Limb (tissue), 2 donors: ENCODE results near the gene SEMA5A.

Experiments used
- DNase-seq, 2 donors: peaks; one replicate each; pipeline ENCODE4 v3.0.0-alpha.2; 2016; ENCODE audit errors: extremely low spot score in 2 of 2

SEMA5A gene

GRCh38 chr5:9515436-9515835 is 30.4 kb downstream of the SEMA5A start:
- no peak for DNase-seq

GRCh38 chr5:9514968-9515367 is 30.9 kb downstream of the SEMA5A start:
- DNase-seq, result no peak

DNA sequence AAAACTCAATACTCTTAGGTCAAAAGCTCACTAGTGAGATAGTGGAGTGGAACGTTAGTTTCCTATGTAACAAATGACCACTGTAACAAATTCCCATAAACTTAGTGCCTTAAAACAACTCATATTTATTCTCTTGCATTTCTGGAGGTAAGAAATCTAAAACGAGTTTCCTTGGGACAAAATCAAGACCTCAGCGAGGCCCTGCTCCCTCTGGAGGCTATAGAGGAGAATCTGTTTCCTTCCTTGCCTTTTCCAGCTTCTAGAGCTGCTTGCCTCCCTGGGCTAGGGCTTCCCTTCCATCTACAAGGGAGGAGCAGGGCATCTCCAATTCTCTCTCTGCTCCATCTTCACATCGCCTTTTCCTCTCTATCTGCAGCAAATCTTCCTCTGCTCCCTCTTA is 32.0 kb downstream of the SEMA5A start:
- no peak for DNase-seq

GRCh38 chr5:9512457-9512856 is 33.4 kb downstream of the SEMA5A start:
- DNase-seq, result peak in 1 of 2 donors; percentile 54

GRCh38 chr5:9507974-9508373 is 37.9 kb downstream of the SEMA5A start:
- no peak for DNase-seq

DNA sequence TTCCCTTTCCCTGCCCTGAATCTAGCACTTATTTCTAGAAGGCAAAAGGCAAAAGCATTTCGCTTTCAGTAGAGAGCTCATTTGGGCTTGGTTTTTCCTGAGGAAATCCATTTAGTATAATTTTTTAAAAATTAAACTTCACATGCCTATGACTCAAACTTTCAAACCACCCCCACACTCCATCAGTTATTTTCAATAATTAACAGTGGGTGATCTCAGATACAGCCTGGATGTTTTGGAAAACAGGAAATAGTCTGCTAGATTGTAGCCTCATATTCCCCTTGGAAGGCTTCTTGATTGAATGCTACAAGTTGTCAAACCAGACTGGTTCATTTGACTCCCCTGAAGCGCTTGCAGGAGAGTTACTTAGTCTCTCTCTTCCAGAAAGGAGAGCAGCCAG is 40.6 kb downstream of the SEMA5A start:
- DNase-seq, result no peak

DNA sequence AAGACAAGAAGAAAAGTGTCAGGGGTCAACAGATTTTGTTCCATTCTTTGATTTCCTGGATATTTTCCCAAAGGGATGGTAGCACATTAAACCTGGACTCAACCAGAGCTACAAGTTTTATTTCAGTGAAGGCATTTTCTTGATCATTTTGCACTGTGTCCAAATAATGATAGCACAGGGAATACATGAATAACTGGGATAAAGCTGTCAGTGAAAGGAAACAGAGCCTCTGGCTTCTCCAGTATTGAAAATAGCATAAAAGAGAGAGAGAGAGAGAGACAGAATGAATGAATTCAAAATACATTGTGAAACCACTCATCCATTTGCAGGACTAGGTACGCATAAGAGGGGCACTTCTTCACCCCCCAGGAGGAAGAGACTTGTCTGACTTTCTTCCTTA is 43.0 kb downstream of the SEMA5A start:
- DNase-seq, result no peak

- peak in 1 of 2 donors; percentile 55 for DNase-seq
Observed at GRCh38 chr5:9502050-9502834, 43.6 kb downstream of the SEMA5A start.

- DNase-seq, result no peak
Observed at GRCh38 chr5:9500625-9501024, 45.2 kb downstream of the SEMA5A start.

- DNase-seq, result no peak
Observed at GRCh38 chr5:9500193-9500592, 45.7 kb downstream of the SEMA5A start.

GRCh38 chr5:9499498-9499876 is 46.4 kb downstream of the SEMA5A start:
- DNase-seq, result no peak

DNA sequence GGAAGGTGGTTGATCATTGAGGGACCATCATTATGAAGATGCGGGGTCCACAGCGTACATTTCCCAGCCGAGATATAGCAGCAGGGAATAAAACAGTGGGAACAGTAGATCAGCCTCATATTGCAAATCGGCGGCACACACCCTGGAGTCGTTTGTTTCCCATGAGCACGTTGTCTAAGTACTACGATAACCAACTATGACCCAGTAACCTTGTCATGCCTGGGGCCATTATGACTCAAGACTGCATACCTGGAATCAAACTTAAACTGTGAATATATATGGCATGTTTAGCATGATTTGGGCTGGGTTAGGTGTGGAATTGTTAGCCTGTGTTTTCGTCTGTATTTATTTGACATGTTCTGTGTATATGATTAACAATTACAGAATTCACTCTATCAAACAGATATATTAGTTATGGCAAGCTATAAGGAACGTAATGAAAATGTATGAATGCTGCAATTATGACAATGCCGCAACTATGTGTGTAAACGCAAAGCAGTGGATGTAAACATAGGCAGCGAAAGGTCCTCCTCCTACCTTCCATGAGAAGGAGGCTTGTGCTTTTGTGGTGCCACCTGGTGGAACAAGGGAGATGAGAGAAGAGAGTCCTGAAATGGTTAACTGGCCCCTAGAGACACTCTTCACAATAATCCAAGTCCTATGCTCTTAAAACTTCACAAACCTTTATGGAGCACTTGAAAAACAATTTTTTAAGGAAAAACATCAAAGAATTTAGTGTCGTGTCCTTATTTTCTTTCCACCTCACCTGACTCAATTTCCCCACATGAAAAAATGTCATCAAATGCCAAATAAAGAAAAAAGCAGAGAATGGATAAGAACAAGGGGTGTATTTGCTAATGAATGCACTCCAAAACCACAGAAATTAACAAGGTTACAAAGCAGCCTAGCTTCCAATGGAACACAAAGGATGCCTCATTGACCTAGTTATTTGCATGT is 47.1 kb downstream of the SEMA5A start:
- no peak for DNase-seq

DNA sequence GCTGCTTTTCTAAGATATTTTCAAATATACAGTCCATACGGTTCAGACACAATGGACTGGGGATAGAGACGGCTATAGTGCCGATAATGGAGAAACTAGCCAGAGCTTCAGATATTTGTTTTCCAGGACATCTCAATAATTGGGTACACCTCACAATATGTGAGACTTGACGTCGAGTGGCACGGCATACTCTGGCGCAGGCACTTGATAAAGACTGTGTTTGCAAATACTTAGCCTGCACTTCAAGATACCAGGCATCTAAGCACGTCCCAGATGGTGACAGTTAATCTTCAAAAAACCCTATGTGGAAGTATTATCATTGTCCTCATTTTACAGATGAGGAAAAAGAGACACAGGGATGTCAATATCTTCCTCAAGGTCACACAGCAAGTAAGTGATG is 48.5 kb downstream of the SEMA5A start:
- no peak for DNase-seq

GRCh38 chr5:9496801-9497200 is 49.1 kb downstream of the SEMA5A start:
- no peak for DNase-seq

DNA sequence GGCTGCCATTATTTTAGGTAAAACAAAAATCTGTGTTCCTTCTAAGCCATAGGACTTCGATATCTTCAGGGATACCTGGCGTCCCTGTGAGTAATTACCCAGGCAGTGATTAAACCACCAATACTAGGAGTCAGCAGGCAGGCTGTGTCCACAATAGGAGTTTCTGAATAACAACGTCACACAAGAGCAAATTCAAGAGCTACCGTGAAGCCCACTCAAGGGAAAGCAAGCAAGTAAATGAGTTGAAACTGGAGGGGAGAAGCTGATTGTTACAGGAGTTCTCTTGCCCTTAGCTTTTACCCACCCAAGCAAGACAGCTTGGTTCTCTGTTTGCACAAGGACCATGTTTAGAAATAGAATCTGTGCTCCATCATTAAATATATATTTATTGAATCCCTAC is 50.8 kb downstream of the SEMA5A start:
- no peak for DNase-seq

GRCh38 chr5:9494301-9494700 is 51.6 kb downstream of the SEMA5A start:
- DNase-seq, result no peak

DNA sequence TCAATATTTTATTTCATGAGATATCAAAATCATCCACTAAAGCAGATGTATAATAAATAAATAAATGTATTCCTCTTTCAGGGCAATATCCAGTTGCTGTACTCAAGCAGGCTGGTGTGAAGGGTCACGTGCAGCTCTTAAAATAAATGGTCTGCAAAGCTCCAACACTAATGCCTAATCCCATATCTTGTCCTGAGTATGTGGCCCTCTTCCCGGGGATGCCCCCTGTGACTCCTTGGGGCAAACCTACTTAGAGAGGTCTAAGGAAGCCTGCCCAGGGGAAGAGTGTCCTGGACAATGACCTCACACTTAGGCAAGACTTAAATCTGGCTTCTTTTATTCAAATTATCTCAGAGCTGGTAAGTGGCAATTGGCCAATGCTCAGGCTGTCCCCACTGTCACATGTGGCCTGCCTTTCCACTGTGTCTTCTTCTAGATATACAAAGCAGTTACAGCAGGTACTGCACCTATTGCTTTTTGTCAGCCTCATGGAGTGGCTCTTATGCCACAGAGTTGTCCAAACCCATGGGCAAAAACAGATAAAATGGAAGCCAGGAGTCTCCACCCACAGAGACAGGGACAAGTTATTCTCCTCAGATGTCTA is 55.3 kb downstream of the SEMA5A start:
- DNase-seq, result no peak

- no peak for DNase-seq
Observed at GRCh38 chr5:9483779-9484178, 62.1 kb downstream of the SEMA5A start.

DNA sequence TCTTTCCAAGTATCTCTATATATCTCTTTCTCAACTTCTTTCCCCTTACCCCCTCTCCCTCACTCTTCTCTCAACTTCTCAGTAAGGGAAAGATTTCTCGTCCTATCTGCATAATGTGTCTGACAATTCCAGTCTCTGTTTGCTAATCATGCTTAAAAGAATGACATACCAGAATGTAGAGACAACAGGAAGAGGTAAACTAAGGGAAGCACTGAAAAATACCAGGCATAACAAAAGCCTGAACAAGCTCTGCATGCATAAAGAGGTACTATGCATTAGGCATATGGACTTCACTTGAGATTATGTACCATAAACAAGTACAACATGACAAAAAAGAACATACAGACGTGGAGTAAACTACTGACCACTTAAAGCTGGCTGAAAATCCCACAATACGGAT is 62.6 kb downstream of the SEMA5A start:
- no peak for DNase-seq

- no peak for DNase-seq
Observed at GRCh38 chr5:9482381-9482780, 63.5 kb downstream of the SEMA5A start.

GRCh38 chr5:9480499-9480898 is 65.4 kb downstream of the SEMA5A start:
- no peak for DNase-seq

- no peak for DNase-seq
Observed at GRCh38 chr5:9479990-9480389, 65.9 kb downstream of the SEMA5A start.
